ENCODE data around the gene ZNF326. TPM values are rescaled to one million over a fixed set of nuclear protein-coding genes. Genes with fewer than 3 reads are reported as not detected.

Gene ZNF326
- total RNA-seq, 1 experiment from 2014 or later: 28.9 TPM

DNA sequence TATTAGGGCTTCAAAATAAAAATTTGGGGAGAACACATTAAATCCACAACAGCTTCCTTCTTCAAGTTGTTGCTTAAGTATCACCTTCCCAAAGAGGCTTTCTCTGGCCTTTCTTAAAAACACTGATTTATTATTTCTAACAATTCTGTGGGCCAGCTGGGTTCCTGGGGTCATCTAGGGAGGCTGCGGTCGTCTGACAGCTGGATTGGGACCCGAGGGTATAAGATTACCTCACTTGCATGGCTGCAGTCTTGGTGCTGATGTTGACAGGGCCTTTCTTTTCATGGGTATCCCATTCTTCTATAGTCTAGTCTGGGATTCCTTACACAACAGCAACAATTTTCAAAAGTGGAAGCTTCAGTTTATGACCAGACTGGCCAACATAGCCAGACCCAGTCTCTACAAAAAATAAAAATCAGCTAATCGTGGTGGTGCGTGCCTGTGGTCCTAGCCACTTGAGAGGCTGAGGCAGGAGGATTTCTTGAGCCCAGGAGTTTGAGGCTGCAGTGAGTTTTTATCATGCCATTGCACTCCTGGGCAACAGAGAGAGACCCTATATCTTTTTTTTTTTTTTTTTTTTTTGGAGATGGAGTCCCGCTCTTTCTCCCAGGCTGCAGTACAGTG lies 46.1 kb upstream of the ZNF326 start:
- Mint-ChIP-seq H3K27ac (ENCODE audit: low read depth, unreplicated experiment) (no peak overlapping the region), H3K9me3 (ENCODE audit: unreplicated experiment) (no peaks in the 10 kb centered on the region), H3K4me3 (ENCODE audit: unreplicated experiment) (no peak overlapping the region), H3K4me1 (ENCODE audit: insufficient read depth, unreplicated experiment) (peaks cover 12% of the 10 kb centered on the region), H3K36me3 (ENCODE audit: insufficient read depth, unreplicated experiment) (no peaks in the 10 kb centered on the region), H3K27me3 (ENCODE audit: insufficient read depth, unreplicated experiment) (no peaks in the 10 kb centered on the region)
- intact Hi-C loops (cut with micrococcal nuclease): no loop called here
- TF ChIP-seq, protein P1, sequence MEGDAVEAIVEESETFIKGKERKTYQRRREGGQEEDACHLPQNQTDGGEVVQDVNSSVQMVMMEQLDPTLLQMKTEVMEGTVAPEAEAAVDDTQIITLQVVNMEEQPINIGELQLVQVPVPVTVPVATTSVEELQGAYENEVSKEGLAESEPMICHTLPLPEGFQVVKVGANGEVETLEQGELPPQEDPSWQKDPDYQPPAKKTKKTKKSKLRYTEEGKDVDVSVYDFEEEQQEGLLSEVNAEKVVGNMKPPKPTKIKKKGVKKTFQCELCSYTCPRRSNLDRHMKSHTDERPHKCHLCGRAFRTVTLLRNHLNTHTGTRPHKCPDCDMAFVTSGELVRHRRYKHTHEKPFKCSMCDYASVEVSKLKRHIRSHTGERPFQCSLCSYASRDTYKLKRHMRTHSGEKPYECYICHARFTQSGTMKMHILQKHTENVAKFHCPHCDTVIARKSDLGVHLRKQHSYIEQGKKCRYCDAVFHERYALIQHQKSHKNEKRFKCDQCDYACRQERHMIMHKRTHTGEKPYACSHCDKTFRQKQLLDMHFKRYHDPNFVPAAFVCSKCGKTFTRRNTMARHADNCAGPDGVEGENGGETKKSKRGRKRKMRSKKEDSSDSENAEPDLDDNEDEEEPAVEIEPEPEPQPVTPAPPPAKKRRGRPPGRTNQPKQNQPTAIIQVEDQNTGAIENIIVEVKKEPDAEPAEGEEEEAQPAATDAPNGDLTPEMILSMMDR (IDR thresholded peaks at IDR 0.05; ENCODE audit: unreplicated experiment): no peak
- ChIA-PET POLR2A (no interaction called here), CTCF (interaction anchor here (0.5 to 2.8 kb wide), 6 partner anchors 15 to 1012 kb away, joined by 3 to 12 read pairs (median 4); no protein-coding TSS in a partner anchor)
- no peak for DNase-seq (ENCODE audit: unreplicated experiment)
- BruUV-seq (replicated peaks): no TSS peak

DNA sequence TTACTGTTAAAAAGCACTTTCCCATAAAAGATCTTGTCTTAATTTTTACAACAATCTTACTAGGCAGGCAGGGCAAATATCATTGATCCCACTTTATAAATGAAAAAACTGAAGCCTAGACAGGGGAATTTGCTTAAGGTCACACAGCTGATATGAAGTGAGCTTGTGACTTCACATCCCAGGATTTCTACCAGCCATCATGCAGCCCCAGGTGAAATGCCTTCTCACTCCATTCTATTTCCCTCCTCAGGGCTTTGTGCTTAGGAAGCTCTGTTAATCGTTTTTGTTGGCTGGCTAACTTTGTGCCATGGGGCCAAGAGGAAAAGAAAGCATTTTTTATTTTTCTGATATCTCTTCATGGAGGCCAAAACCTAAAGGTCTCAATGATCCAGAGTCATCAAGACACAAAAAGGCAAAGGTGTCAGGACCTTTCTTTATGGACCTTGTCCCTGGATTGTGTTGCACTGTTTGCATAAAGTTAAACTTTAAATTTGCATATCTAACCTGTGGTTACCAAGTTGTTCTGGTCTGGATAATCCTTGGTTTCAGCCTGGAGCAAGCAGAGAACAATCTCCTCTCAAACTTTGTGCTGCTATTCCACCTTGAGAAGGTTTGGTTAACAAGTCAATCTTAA lies 44.8 kb upstream of the ZNF326 start:
- no peaks in the 10 kb centered on the region for H3K9me3 Mint-ChIP-seq (ENCODE audit: unreplicated experiment)
- H3K27ac Mint-ChIP-seq (ENCODE audit: low read depth, unreplicated experiment): no peak overlapping the region
- no peak overlapping the region for H3K4me3 Mint-ChIP-seq (ENCODE audit: unreplicated experiment)
- ChIA-PET CTCF (interaction anchor here (0.5 to 2.8 kb wide), 7 partner anchors 32 to 1739 kb away, joined by 3 to 12 read pairs (median 5); no protein-coding TSS in a partner anchor), POLR2A (no interaction called here)
- H3K36me3 Mint-ChIP-seq (ENCODE audit: insufficient read depth, unreplicated experiment): no peaks in the 10 kb centered on the region
- DNase-seq (ENCODE audit: unreplicated experiment): no peak
- no TSS peak for BruUV-seq (replicated peaks)
- H3K27me3 Mint-ChIP-seq (ENCODE audit: insufficient read depth, unreplicated experiment): no peaks in the 10 kb centered on the region
- TF ChIP-seq, protein P1 (IDR thresholded peaks at IDR 0.05; ENCODE audit: unreplicated experiment): no peak
- intact Hi-C loops (cut with micrococcal nuclease): loop anchor here (10.0 kb wide), 2 partner anchors 315 to 465 kb away; partner anchors contain the start of gene LRRC8C
- H3K4me1 Mint-ChIP-seq (ENCODE audit: insufficient read depth, unreplicated experiment): peaks cover 11% of the 10 kb centered on the region

DNA sequence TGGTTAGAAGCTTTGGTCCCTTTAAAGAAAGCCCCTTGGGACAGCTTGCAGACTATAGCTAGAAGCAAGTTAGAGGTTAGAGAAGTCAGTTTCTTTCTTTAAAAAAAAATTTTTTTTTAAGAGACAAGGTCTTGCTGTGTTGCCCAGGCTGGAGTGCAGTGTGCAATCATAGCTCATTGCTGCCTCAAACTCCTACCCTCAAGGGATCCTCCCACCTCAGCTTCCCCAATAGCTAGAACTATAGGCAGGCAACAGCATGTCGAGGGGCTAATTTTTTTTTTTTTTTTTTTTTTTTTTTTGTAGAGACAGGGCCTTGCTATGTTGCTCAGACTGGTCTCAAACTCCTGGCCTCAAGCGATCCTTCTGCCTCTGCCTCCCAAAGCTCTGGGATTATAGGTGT lies 44.2 kb upstream of the ZNF326 start:
- Mint-ChIP-seq H3K9me3 (ENCODE audit: unreplicated experiment) (no peaks in the 10 kb centered on the region), H3K27ac (ENCODE audit: low read depth, unreplicated experiment) (no peak overlapping the region), H3K27me3 (ENCODE audit: insufficient read depth, unreplicated experiment) (no peaks in the 10 kb centered on the region), H3K36me3 (ENCODE audit: insufficient read depth, unreplicated experiment) (no peaks in the 10 kb centered on the region), H3K4me3 (ENCODE audit: unreplicated experiment) (no peak overlapping the region), H3K4me1 (ENCODE audit: insufficient read depth, unreplicated experiment) (peaks cover 11% of the 10 kb centered on the region)
- BruUV-seq (replicated peaks): no TSS peak
- no peak for DNase-seq (ENCODE audit: unreplicated experiment)
- intact Hi-C loops (cut with micrococcal nuclease): loop anchor here (10.0 kb wide), 2 partner anchors 316 to 466 kb away; partner anchors contain the start of gene LRRC8C
- TF ChIP-seq, protein P1 (IDR thresholded peaks at IDR 0.05; ENCODE audit: unreplicated experiment): no peak
- CTCF ChIA-PET: interaction anchor here (0.5 to 2.8 kb wide), 5 partner anchors 35 to 170 kb away, joined by 3 to 12 read pairs (median 6); no protein-coding TSS in a partner anchor
- POLR2A ChIA-PET: no interaction called here
